IMR-90 (cell line): ENCODE results near the gene YLPM1.
A peak's percentile ranks its signal among the peaks of the same experiment; 100 is the strongest.

Experiments used
- BHLHE40 ChIP-seq: fragments of 150-350 bp; IDR thresholded peaks from 2 replicates; pipeline ENCODE4 v1.6.1; 2016; ENCODE audit warnings: mild to moderate bottlenecking, low read depth, low read length
- CHD1 ChIP-seq: IDR thresholded peaks from 2 replicates; pipeline ENCODE4 v1.6.1; 2012; ENCODE audit warnings: low read depth, low read length, improper control_type of control experiment
- CTCF ChIP-seq: conservative IDR thresholded peaks from 2 replicates; pipeline ENCODE4 v1.5.1; 2012; ENCODE audit warnings: mild to moderate bottlenecking, low read depth, low read length, improper control_type of control experiment
- ELK1 ChIP-seq: fragments of 150-350 bp; IDR thresholded peaks from 2 replicates; pipeline ENCODE4 v1.6.1; 2016; ENCODE audit warnings: low read depth, mild to moderate bottlenecking, low read length, moderate library complexity, borderline replicate concordance
- FOS ChIP-seq: fragments of 150-350 bp; IDR thresholded peaks from 2 replicates; pipeline ENCODE4 v1.6.1; 2016; ENCODE audit warnings: low read depth, low read length
- MAZ ChIP-seq: IDR thresholded peaks from 2 replicates; pipeline ENCODE4 v1.6.1; 2012; ENCODE audit warnings: low read depth, mild to moderate bottlenecking, low read length, improper control_type of control experiment, moderate library complexity, borderline replicate concordance
- POLR2A ChIP-seq: IDR thresholded peaks from 2 replicates; pipeline ENCODE4 v1.6.1; 2012; ENCODE audit warnings: mild to moderate bottlenecking, low read depth, low read length
- RAD21 ChIP-seq: IDR thresholded peaks from 2 replicates; pipeline ENCODE4 v1.6.1; 2012; ENCODE audit warnings: low read length, improper control_type of control experiment
- RCOR1 ChIP-seq: IDR thresholded peaks from 2 replicates; pipeline ENCODE4 v1.6.1; 2012; ENCODE audit warnings: mild to moderate bottlenecking, low read length, improper control_type of control experiment; ENCODE audit not compliant: insufficient replicate concordance
- RFX5 ChIP-seq: IDR thresholded peaks from 2 replicates; pipeline ENCODE4 v1.8.0; 2012; ENCODE audit warnings: low read depth, mild to moderate bottlenecking, low read length, moderate library complexity
- SMC3 ChIP-seq: fragments of 150-350 bp; IDR thresholded peaks from 2 replicates; pipeline ENCODE4 v1.6.1; 2016; ENCODE audit warnings: low read depth, mild to moderate bottlenecking, antibody characterized with exemption, low read length, moderate library complexity
- USF2 ChIP-seq: fragments of 150-350 bp; IDR thresholded peaks from 2 replicates; pipeline ENCODE4 v1.6.1; 2017; ENCODE audit warnings: mild to moderate bottlenecking, antibody characterized with exemption, low read length, low read depth

- no peak for TF ChIP-seq RAD21
- no peak for TF ChIP-seq CTCF
- no peak for TF ChIP-seq RCOR1
- TF ChIP-seq ELK1: no peak
- no peak for TF ChIP-seq POLR2A
- no peak for TF ChIP-seq RFX5
- TF ChIP-seq MAZ: peak; percentile 17; the same call in 1 of the 2 replicates
- no peak for TF ChIP-seq BHLHE40
- TF ChIP-seq FOS: peak; percentile 58
- TF ChIP-seq CHD1: no peak
- TF ChIP-seq USF2: no peak
- TF ChIP-seq SMC3: no peak
Measured at GRCh38 chr14:74834692-74835392, 71.7 kb downstream of the YLPM1 start.
